Anterior cingulate cortex (tissue), 58 donors: ENCODE data around the gene CECR2.

ENCODE experiments used
- DNase-seq, 58 donors: peaks; one replicate each; lab custom pipeline; 2025; lab: John Stamatoyannopoulos, UW

CECR2 gene

GRCh38 chr22:17589810-17590375 is 220.6 kb downstream of the CECR2 start:
- DNase-seq = no peak

DNA sequence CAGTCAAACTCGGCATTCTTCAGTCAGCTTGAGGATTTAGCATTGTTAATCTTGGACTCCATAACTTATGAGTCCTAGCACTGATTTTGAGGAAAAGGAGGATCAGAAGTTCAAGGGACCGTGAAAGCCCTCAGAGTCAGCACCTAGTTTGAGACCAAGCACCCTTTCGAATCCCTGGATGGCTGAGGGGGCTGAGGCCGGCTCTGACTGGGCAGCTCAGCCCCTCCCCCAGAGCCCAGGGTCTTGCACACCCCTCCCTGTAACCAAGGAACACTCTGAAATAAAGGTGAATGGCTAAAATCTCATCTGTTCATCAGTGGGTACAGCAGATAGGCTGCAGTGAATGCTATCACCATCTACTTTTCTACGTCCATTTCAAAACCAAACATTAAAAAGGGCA is 221.3 kb downstream of the CECR2 start:
- DNase-seq = no peak

DNA sequence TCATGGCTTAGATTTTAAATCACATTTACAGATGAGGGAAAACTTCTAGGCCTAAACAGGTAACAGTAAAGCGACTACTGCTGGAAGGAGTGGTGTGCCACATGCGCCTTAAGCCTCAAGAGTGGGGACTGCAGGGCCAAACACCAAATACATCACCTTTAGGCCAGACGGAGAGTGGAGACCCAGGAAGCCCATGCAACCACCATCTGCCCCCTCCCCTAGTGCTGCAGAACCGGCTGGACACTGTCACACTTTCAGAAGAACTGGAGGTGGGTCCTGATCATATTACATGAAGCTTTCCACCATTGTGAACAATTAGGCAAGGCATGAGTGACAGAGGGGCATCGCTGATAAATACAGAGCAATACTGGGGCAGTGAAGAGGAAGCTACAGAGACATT is 222.9 kb downstream of the CECR2 start:
- no peak for DNase-seq

- DNase-seq = no peak
These were observed 227.0 kb downstream of the CECR2 start for GRCh38 chr22:17596226-17596625.

DNA sequence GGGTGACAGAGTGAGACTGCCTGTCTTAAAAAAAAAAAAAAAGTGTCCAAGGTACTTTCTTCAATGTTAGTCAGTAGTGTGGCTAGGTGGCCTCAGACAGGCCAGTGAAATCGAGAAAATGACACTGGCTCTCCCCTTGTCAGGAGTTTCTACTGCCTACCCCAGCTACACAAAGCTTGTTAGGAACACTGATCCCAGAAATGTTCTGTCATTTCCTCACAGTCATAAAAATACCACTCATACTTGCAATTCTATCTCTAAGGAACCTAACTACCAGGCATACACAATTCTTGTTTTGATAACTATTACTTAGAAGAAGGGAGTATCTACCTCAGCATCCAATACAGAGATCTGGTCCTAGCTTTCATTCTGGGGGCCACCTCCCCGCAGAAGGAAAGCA is 228.0 kb downstream of the CECR2 start:
- DNase-seq = no peak

- no peak for DNase-seq
These were observed 229.1 kb downstream of the CECR2 start for GRCh38 chr22:17598318-17598717.

- DNase-seq = no peak
These were observed 231.8 kb downstream of the CECR2 start for GRCh38 chr22:17601031-17601430.

GRCh38 chr22:17603668-17604067 is 234.4 kb downstream of the CECR2 start:
- DNase-seq = no peak

- DNase-seq = no peak
These were observed 237.2 kb downstream of the CECR2 start for GRCh38 chr22:17606496-17606895.
